ENCODE measurements around the gene COPG1. TPM values are rescaled to one million over a fixed set of nuclear protein-coding genes. Genes with fewer than 3 reads are reported as not detected.

COPG1 gene
- total RNA-seq, 6 donors from 2014 or later: 108 to 191 (median 171) TPM

- DNase-seq (no peak), ATAC-seq (ENCODE audit: low FRiP score in 2 of 2) (no peak)
- Histone ChIP-seq H3K27me3 (no peaks in the 10 kb centered on the region), H3K27ac (no peak overlapping the region), H3K9me3 (no peaks in the 10 kb centered on the region), H3K36me3 (peaks cover 10 to 71% (median 35%) of the 10 kb centered on the region in 4 donors), H3K4me3 (no peak overlapping the region), H3K4me1 (no peaks in the 10 kb centered on the region)
- TF ChIP-seq CTCF (IDR thresholded peaks at IDR 0.05) (no peak), POLR2AphosphoS5 (IDR thresholded peaks at IDR 0.05) (no peak), EP300 (IDR thresholded peaks at IDR 0.05) (no peak), POLR2A (IDR thresholded peaks at IDR 0.05) (no peak)
- 82 to 88% methylated on average over 4 of the region's 4 CpGs for WGBS, 2 donors
Measured at GRCh38 chr3:129291236-129291886, 42.0 kb downstream of the COPG1 start.

- H3K27ac ChIP-seq: no peak overlapping the region
- 89 to 93% methylated on average over 5 of the region's 5 CpGs for WGBS, 2 donors
- H3K4me1 ChIP-seq: no peaks in the 10 kb centered on the region
- peaks cover 21 to 85% (median 45%) of the 10 kb centered on the region in 4 donors for H3K36me3 ChIP-seq
- TF ChIP-seq EP300 (IDR thresholded peaks at IDR 0.05): no peak
- TF ChIP-seq POLR2AphosphoS5 (IDR thresholded peaks at IDR 0.05): no peak
- no peak for TF ChIP-seq POLR2A (IDR thresholded peaks at IDR 0.05)
- TF ChIP-seq CTCF (IDR thresholded peaks at IDR 0.05): no peak
- DNase-seq (no peak), ATAC-seq (ENCODE audit: low FRiP score in 2 of 2) (no peak)
- no peak overlapping the region for H3K4me3 ChIP-seq
- H3K9me3 ChIP-seq: no peaks in the 10 kb centered on the region
- H3K27me3 ChIP-seq: no peaks in the 10 kb centered on the region
Measured at GRCh38 chr3:129295286-129295685, 45.9 kb downstream of the COPG1 start.

GRCh38 chr3:129304146-129304961 is 54.9 kb downstream of the COPG1 start:
- H3K4me1 ChIP-seq: peaks cover 0 to 18% (median 15%) of the 10 kb centered on the region in 4 donors
- no peak overlapping the region for H3K4me3 ChIP-seq
- TF ChIP-seq POLR2AphosphoS5 (IDR thresholded peaks at IDR 0.05) (no peak), POLR2A (IDR thresholded peaks at IDR 0.05) (no peak), CTCF (IDR thresholded peaks at IDR 0.05) (no peak), EP300 (IDR thresholded peaks at IDR 0.05) (no peak)
- DNase-seq (no peak), ATAC-seq (ENCODE audit: low FRiP score in 2 of 2) (no peak)
- no peaks in the 10 kb centered on the region for H3K27me3 ChIP-seq
- H3K9me3 ChIP-seq: no peaks in the 10 kb centered on the region
- peak overlapping the region in 3 of 4 donors; percentile 57 to 81 (median 69) for H3K27ac ChIP-seq
- H3K36me3 ChIP-seq: peaks cover 0 to 49% (median 26%) of the 10 kb centered on the region in 4 donors
- 67 to 75% methylated on average over 3 of the region's 3 CpGs for WGBS, 2 donors

GRCh38 chr3:129304962-129305222 is 55.5 kb downstream of the COPG1 start:
- Histone ChIP-seq H3K27me3 (no peaks in the 10 kb centered on the region), H3K27ac (peak overlapping the region in 3 of 4 donors; percentile 57 to 81 (median 69)), H3K9me3 (no peaks in the 10 kb centered on the region), H3K4me1 (peaks cover 0 to 18% (median 15%) of the 10 kb centered on the region in 4 donors), H3K4me3 (no peak overlapping the region), H3K36me3 (peaks cover 0 to 45% (median 24%) of the 10 kb centered on the region in 4 donors)
- 91 to 100% methylated on average over 1 of the region's 1 CpG for WGBS, 2 donors
- no peak for ATAC-seq (ENCODE audit: low FRiP score in 2 of 2)
- DNase-seq: no peak
- no peak for TF ChIP-seq POLR2A (IDR thresholded peaks at IDR 0.05)
- TF ChIP-seq CTCF (IDR thresholded peaks at IDR 0.05): no peak
- TF ChIP-seq EP300 (IDR thresholded peaks at IDR 0.05): no peak
- no peak for TF ChIP-seq POLR2AphosphoS5 (IDR thresholded peaks at IDR 0.05)

Measured in upper lobe of left lung (tissue), 6 donors.